ENCODE results near the gene DNPEP. TPM values are rescaled to one million over a fixed set of nuclear protein-coding genes. Genes with fewer than 3 reads are reported as not detected.
"Not testable (repeated sequence)": the region's sequence is repeated elsewhere in the genome, so short reads cannot be mapped to it uniquely, and the experiment has no call there.

The DNPEP gene
- total RNA-seq, 1 experiment from 2014 or later = 75.8 TPM

DNA sequence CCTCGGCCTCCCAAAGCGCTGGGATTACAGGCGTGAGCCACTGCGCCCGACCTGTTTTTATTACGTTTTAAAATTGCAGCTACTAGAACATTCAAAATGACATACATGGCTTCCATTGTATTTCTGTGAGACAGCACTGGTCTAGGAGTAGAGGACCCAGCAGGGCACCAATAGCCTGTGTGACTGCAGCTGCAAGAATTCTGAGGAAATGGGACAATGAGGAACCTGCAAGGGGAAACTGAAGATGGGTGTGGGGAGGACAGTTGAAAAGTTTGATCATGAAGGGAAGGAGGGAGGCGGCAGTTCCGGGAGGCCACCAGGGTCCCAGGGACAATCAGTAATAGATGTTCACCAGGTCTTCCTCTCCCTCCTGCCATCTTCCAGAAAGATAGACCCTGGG is 13.9 kb upstream of the DNPEP start:
- DNase-seq (ENCODE audit: low read depth) = no peak

DNA sequence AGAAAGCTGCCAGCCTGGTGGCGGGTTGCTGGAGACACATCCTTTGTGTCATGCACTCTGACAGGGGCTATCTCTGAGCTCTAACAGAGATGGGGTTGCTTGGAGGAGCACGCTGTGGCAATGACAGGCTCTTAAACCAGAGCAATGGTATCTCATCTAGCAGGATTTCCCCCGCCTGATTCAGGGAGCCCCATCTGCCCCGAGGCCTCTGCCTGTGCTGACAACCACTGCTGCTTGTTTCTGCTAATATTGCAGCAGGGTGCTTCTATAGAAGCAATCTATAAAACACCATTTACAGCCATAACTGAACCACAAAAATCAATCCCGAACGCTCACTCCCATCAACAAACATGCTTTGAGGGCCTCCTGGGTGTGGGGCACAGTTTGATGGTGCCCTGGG is 12.8 kb upstream of the DNPEP start:
- no peak for DNase-seq (ENCODE audit: low read depth)

DNA sequence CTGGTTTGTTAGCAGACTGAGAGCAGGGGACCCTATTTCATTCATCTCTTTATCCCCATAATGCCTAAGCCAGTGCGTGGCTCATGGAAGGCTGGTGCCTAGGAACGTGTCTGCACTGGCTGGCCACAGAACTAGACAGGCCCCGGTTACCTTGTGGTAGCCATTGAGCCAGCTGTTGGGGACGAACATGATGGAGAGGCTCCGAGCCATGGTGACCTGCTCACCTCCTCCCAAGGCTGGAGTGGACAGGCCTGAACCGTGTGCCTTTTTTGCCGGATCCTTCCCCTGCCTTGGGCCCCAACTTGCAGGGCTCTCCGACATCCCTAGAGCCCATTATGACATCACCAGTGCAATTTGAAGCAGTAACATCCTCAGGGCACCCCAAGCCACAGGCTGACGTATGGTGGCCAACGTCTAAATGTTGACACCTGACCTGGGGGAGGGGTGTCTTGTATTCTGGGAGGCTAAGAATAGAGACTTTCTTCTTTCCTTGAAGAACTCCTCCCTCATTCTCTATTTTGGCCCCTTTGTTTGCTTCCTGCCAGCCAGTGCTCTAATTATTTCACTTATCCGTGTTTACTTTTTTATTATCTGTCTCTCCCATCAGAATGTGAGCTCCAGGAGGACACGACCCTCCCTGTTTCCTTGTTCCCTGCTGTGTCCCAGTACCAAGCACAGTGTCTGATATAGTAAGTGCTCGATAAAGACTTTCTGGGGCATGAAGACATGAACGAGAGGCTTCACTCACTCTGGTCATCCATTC is 12.2 kb upstream of the DNPEP start:
- DNase-seq (ENCODE audit: low read depth) = no peak

DNA sequence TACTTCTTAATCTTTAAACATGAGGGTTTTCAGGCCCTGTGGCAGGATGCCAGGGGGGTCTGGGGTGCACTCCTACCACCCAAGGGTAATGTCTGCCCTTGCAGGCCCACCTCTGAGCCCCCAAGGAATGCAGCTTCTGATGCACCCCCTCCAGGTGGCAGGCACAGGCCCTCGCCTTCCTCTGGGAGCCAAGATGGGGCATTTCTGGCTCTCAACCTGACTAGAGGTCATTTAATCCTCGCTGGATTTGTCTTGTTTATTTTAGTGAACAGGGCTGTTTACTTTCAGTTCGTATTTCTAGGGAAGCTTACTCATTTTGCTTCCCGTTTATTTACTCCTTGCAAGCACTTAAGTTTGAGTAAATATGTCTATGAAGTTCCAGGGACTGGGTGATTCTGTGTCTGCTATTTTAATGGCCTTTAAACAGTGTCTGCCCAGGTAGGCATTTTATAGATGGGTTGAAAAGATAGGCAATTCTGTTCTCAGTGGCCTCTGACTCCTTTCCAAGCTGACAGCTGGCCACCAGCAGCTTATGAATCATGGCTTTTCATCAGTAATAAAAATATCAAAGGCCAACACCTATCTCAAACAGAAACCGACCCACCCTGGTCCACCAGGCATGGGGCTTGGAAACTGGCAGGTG is 11.1 kb upstream of the DNPEP start:
- peak; percentile 66 for DNase-seq (ENCODE audit: low read depth)

DNA sequence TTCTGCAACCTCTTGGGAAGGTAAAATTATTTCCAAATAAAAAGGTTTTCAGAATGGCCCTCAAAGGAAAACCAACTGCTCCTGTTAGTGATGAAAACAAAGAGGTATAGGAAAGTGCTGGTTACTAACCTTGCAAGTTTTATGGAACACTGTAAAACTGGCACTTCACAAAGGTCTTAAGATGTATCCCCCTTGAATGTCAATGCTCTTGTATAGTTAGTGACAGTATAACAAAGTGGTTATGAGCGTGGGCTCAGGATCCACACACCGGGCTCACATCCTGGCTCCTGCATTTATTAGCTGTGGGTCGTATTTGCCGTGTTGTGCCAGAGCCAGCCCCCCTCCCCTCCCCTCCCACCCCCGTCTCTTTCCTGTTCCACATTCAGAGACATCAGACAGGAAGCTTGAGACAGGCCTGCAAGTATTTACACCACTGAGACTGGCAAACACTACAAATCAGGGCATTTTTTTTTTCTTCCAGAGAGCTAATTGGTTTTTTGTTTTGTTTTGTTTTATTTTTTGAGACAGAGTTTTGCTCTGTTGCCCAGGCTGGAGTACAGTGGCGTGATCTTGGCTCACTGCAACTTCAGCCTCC is 9.2 kb upstream of the DNPEP start:
- DNase-seq (ENCODE audit: low read depth) = no peak

DNA sequence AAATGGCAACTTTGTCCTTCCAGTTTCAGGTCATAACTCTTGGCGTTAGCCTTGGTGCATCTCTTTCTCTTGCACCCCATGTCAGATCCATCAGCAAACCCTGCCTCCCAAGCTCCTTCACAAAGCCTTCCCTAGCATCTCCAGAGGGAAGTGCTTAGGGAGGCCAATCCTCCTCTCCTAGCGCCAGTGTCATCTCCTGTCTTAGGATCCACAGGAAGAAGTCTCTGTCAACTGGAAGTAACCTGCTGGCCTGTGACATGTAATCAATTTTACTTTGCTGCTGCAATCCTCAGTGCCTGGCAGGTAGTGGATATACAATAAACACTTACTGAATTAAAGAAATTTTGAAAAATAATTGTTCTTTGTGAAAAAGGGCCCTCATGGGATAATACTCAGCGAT is 7.9 kb upstream of the DNPEP start:
- no peak for DNase-seq (ENCODE audit: low read depth)

DNA sequence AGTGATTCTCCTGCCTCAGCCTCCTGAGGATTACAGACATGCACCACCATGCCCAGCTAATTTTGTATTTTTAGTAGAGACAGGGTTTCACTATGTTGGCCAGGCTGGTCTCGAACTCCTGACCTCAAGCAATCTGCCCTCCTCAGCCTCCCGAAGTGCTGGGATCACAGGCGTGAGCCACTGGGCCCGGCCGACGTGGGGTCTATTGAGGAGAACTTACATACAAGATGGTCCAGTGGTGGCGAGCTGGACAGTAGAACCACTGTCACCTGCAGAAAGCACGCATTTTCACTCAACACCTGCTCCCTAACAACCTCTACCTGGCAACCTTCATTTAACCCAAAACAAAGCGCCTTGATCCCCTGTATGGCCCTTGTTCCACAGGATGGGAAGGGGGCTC is 7.3 kb upstream of the DNPEP start:
- not testable (repeated sequence) for DNase-seq (ENCODE audit: low read depth)

DNA sequence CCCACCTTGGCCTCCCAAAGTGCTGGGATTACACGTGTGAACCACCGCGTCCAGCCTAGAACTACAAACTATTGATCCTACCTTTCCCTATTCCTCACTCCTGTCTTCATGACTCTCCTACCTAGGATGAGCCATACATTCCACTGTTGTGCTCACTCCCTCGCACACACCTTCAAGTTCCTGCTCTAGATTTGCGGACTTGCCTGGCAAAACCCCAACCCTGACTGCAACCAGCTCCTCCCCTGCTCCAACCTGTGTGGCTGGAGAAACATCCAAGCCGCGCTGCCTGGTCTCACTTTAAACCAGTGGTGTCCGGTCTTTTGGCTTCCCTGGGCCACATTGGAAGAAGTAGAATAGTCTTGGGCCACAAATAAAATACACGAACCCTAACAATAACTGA is 5.0 kb upstream of the DNPEP start:
- DNase-seq (ENCODE audit: low read depth) = no peak

DNA sequence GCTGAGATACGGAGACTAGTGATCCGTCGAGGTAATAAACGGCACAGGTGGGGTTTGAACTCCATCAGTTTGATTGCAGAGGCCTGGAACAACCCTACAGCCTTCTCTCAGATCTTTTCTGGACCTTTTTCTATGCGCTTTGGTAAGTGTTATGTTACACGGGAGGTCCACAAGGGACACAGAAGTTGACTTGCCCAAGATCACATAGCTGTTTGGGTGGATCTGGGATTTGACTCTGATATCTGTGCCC is 1.1 kb upstream of the DNPEP start:
- no peak for DNase-seq (ENCODE audit: low read depth)

DNA sequence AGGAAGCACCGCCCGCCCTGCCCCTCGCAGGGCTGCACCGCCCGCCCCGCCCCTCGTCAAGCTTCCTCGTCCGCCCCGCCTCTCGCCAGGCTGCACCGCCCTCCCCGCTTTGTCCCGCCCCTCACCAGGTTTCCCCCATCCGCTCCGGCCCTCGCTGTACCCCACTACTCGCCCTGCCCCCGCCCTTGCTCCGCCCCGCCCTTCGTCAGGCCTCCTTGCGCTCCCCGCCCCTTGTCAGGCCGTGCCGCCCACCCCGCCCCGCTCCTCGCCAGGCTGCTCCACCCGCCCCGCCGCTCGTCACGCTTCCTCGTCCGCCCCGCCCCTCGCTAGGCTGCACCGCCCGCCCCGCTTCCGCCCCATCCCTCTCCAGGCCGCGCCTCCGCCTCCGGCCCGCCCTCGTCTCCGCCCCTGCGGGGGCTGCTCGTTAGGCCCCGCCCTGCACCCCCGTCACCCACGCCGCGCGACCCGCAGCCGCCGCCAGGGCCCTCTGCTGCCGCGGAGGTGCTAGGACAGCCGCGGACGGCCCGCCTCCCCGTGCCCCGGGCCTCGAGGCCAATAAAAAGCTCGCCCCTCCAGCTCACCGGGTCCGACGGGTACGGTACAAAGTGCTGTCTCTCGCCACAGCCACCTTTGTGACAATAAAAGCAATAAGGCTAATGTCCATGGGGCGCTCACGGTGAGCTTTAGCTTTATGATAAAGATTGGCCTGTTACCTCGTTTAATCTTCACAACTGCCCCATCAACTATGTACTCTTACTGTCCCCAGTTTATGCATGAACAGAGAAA is 602 bp upstream of the DNPEP start:
- DNase-seq (ENCODE audit: low read depth) = peak; percentile 86

DNA sequence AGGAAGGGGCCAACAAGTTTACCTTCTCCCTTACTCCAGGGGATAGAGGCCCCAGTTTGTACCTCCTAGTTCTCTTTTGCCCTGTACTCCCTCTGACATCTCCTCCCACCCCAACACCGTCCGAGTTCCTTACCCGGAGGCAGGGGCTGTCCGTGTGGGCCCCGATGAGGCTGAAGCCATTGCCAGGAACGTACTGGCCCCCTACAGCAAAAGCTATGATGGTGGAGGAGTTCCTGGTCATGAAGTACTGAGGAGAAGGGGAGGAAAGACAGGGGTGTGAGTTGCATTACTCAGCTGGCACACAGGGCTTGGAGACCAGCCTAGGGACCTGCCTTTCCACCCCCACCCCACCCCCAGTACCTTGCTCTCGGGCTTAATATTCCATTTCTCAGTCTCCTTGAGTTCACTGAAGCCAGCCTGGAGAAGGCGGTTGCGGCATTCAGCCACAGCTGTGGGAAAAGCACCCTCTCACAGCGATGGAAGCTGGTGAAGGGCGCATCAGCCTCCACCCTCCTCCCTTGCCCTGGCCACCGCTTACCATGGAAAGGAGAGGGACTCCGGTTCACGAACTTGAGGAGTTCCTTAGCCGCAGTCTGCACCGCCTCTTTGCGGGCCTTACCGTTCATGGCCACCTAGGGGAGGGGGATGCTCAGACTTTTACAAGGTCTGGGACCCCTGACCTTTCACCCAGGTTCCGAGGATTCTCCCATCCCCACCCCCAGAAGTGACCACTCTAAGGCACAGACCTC is 1.0 kb downstream of the DNPEP start:
- no peak for DNase-seq (ENCODE audit: low read depth)

DNA sequence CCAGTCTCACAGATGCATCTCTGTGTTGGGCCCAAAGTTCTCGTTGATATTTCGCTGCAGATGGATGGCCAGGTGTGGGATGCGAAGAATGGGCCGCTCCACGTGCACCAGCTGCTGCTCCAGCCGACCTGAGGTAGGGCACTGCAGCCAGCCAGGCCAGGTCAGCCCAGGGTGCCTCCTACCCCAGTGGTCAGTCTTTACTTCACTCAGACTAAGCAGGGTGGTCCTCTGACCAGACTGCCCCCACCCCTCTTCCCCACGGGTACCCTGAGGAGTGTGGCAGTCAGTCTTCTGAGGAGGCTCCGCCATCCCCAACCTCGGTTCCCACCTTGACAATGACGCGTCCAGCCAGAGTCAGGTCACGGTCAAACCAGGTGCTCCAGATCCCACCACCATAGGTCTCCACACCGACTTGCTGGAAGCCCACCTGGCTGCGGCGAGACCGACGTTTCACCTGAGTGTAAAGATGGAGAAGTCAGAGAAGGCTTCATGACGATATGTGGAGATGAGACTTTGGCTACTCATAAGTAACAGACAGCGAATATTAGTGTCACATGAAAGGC is 1.7 kb downstream of the DNPEP start:
- no peak for DNase-seq (ENCODE audit: low read depth)

DNA sequence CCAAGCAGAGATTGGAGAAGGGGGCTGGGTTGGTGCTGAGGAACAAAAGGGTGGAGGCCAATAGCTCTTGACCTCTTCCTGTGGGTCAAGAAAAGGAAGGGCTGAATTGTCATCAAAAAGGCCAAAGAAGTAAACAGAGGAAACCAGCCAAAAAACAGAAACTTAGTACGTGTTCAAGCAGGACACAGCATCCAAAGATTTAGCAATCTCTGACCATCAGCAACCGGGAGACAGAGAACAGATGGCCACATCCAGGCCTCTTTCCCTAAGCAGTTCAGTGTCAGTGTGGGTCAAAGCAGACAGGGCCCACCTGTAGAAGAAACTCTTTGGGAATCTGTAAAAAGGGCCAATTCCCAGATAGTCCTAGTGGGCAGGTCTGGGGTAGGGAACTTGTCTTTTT is 2.9 kb downstream of the DNPEP start:
- DNase-seq (ENCODE audit: low read depth) = no peak

DNA sequence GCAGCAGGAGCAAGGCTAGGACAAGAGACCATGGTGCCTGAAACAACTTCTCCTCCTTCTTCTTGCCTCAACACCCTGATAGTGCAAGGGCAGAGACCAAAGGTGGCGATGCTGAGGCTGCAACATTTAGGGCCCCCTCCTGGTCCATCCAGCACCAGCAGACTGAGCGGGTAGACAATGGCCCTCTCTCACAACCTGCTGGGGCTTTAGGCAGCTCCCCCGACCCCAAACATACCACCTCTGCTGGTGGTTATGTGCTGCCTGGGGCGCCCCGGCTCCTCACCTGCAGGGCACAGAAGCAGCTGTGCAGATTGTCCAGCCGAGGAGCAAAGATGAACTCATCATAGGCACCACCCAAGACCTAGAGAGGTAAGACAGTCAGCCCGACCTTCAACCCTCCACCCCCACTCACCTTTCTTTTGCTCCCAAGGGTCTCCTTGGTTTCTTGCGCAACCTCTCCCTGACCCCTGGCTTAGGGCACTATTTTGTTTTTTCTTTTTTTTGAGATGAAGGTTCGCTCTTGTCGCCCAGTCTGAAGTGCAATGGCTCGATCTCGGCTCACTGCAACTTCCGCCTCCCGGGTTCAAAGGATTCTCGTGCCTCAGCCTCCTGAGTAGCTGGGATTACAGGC is 3.5 kb downstream of the DNPEP start:
- no peak for DNase-seq (ENCODE audit: low read depth)

DNA sequence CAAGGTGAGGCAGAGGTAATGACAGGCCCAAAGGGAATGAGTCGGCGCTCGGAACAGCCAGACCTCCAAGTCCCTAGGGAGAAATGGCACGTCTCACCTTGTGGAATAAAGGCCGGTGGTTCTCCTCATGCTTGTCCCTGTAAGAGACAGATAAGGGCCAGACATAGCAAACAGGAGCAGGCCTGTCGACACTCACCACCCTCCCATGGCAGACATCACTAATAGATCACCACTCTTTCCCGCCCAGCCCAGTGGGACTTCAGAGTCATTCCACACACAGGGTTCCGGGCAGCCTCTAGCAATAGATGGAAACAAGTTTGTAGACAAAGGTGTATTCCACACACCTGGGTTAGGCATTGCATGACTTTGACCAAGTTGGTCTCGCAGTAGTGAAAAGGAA is 6.3 kb downstream of the DNPEP start:
- no peak for DNase-seq (ENCODE audit: low read depth)

DNA sequence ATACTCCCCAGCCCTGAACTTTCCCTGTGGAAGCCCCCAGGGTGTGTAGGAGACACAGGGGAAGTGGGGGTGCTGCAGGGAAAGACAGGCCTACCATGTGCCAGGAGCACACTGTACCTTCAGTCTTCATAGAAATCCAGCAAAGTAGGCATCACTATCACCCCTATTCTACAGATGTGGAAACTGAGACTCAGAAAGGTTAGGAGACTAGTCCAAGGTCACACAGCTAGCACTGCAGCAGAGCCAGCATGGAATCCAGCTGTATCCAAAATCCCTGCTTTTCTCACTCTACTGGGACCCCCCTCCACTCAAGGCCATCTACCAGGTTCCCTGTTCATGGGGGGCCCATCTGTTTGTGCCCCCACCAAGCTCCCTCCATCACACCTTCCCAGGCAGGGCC is 6.8 kb downstream of the DNPEP start:
- DNase-seq (ENCODE audit: low read depth) = no peak

DNA sequence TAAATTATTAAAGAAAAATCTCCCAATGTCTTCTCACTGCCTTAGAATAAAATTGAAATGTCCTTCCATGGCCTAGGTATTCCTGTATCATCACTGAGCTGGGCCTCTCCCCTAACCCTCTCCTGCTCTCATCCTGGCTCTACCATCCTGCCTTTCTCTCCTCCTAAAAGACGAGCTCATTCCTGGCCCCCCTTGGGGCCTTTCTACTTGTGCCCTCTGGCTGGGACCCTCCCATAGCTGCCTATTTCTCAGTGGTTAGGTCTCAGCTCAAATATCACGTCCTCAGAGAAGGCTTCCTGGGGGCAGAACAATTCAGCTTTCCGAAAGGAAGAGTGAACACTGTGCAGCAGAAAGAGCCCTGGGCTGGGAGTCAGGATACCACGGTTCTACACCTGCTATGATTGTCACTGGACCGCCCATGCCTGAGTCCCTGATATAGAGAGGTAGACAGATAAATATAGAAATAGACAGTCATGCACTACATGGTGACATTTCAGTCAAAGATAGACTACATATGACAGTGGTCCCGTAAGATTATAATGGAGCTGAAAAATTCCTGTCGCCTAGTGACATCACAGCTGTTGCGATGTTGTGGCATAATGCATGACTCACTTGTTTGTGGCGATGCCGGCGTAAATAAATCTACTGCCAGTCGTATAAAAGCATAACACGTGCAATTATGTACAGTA is 9.4 kb downstream of the DNPEP start:
- DNase-seq (ENCODE audit: low read depth) = no peak

DNA sequence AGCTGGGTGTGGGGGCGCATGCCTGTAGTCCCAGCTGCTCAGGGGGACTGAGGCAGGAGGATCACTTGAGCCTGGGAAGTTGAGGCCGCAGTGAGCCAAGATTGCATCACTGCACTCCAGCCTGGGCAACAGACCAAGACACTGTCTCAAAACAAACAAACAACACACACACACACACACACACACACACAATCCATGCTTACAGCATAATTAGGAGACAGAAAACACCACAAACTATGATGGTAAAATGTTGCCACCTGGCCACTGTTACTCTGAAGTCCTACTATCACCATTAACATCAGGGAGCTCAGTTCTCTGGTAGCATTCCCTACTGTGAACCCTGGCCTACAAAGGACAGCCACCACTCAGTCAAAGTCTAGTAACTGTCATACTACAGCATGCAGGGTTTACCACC is 18.3 kb downstream of the DNPEP start:
- peak; percentile 61 for DNase-seq (ENCODE audit: low read depth)

DNA sequence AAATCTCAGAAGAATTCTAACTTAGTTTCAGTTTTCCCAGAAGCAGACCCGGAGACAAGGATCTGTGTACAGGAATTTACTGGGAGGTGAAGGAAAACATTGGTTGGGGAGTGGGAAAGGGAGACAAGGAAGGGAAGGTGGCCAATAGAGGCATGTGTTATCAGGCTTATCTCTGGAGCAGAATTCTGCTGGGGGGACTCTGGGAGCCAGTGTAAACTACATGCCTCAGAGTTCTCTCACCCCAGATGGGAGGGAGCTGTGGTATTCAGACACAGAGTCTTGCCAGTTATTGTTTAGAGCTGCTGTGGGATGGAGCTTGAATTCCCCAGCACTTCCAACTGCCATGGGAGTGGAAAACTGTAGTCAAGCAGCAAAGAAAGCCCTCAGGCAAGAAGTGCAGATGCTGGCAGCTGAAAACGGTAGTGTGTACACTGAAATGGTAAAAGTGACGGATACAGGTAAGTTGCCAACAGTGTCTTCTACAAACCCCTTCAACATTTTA is 19.0 kb downstream of the DNPEP start:
- peak; percentile 95 for DNase-seq (ENCODE audit: low read depth)

DNA sequence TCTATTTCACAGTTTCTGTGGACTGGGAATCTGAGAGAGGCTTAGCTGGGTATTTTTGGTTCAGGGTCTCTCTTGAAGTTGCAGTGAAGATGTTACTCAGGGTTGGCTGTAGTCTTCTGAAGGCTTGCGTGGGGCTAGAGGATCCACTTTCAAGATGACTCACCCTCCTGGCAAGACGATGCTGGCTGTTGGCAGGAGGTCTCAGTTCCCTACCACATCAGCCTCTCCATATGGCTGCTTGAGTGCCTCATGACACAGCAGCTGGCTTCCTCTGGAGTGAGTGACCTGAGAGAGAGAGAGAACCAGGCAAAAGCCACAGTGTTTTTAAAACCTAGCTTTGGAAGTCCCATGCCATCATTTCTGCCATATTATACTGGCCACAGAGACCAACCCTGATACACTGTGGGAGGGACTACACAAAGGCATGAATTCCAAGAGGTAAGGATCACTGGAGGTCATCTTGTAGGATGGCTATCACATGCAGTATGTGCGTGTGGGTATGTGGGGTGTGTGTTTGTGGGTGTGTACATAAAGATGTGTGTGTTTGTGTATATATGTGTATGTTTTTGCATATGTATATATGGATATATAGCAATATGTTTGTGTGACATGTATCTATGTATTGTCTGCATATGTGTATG is 25.1 kb downstream of the DNPEP start:
- DNase-seq (ENCODE audit: low read depth) = peak; percentile 96

All from M059J (cell line).